MM.1S (cell line): ENCODE data around the gene WDR26.

Source experiments
- DNase-seq: peaks from one replicate; pipeline ENCODE4 v3.0.0-alpha.2; 2015
- H2AFZ ChIP-seq: fragments of 300-600 bp; sonication (generic); 2 replicates; pipeline ENCODE4 v1.6.0; 2016; ENCODE audit warnings: antibody characterized with exemption, low read length
- H3F3A ChIP-seq: fragments of 300-600 bp; sonication (generic); 2 replicates; pipeline ENCODE4 v1.6.1; 2016; ENCODE audit warnings: mild to moderate bottlenecking, antibody characterized with exemption, low read length, moderate library complexity, mixed read lengths; ENCODE audit not compliant: insufficient read depth
- H3K27ac ChIP-seq: fragments of 300-600 bp; sonication (generic); 2 replicates; pipeline ENCODE4 v1.5.1; 2016; ENCODE audit warnings: mild to moderate bottlenecking, low read length
- H3K27me3 ChIP-seq: fragments of 300-600 bp; sonication (generic); replicated peaks from 2 replicates; pipeline ENCODE4 v1.6.0; 2016; ENCODE audit warnings: low read length; ENCODE audit not compliant: insufficient read depth
- H3K36me3 ChIP-seq: fragments of 300-600 bp; sonication (generic); replicated peaks from 2 replicates; pipeline ENCODE4 v1.6.1; 2016; ENCODE audit warnings: mild to moderate bottlenecking, low read length, mixed read lengths; ENCODE audit not compliant: insufficient read depth
- H3K4me1 ChIP-seq: fragments of 300-600 bp; sonication (generic); 2 replicates; pipeline ENCODE4 v1.6.1; 2016; ENCODE audit warnings: low read length, mixed read lengths
- H3K4me2 ChIP-seq: fragments of 300-600 bp; sonication (generic); 2 replicates; pipeline ENCODE4 v1.6.0; 2016; ENCODE audit warnings: low read depth, low read length
- H3K4me3 ChIP-seq: fragments of 300-600 bp; sonication (generic); 2 replicates; pipeline ENCODE4 v1.5.1; 2016; ENCODE audit warnings: low read length, mixed read lengths
- H3K79me2 ChIP-seq: fragments of 300-600 bp; sonication (generic); 2 replicates; pipeline ENCODE4 v1.6.1; 2016; ENCODE audit warnings: mixed run types, low read length, mixed read lengths
- H3K9ac ChIP-seq: fragments of 300-600 bp; sonication (generic); 2 replicates; pipeline ENCODE4 v1.6.1; 2016; ENCODE audit warnings: low read length, mixed read lengths
- H3K9me2 ChIP-seq: fragments of 300-600 bp; sonication (generic); replicated peaks from 2 replicates; pipeline ENCODE4 v1.6.1; 2016; ENCODE audit warnings: mild to moderate bottlenecking, low read length, mixed read lengths; ENCODE audit not compliant: insufficient read depth
- H3K9me3 ChIP-seq: fragments of 300-600 bp; sonication (generic); replicated peaks from 2 replicates; pipeline ENCODE4 v1.6.1; 2016; ENCODE audit warnings: mild to moderate bottlenecking, low read length, mixed read lengths; ENCODE audit not compliant: insufficient read depth
- H4K20me1 ChIP-seq: fragments of 300-600 bp; sonication (generic); 2 replicates; pipeline ENCODE4 v1.6.1; 2016; ENCODE audit warnings: mild to moderate bottlenecking, low read length, moderate library complexity, mixed read lengths; ENCODE audit not compliant: insufficient read depth
- CTCF ChIP-seq: fragments of 300-600 bp; sonication (generic); IDR thresholded peaks from 2 replicates; pipeline ENCODE4 v1.5.1; 2016; ENCODE audit warnings: antibody characterized with exemption, low read length, mixed read lengths
- EZH2 ChIP-seq: fragments of 300-600 bp; sonication (generic); optimal IDR thresholded peaks from 2 replicates; pipeline ENCODE3; 2017; ENCODE audit warnings: low read depth, mild to moderate bottlenecking, antibody characterized with exemption, low read length, mixed read lengths
- EZH2phosphoT487 ChIP-seq: fragments of 300-600 bp; sonication (generic); IDR thresholded peaks from 2 replicates; pipeline ENCODE4 v1.6.1; 2018; ENCODE audit warnings: antibody characterized with exemption, low read length

Gene WDR26

DNA sequence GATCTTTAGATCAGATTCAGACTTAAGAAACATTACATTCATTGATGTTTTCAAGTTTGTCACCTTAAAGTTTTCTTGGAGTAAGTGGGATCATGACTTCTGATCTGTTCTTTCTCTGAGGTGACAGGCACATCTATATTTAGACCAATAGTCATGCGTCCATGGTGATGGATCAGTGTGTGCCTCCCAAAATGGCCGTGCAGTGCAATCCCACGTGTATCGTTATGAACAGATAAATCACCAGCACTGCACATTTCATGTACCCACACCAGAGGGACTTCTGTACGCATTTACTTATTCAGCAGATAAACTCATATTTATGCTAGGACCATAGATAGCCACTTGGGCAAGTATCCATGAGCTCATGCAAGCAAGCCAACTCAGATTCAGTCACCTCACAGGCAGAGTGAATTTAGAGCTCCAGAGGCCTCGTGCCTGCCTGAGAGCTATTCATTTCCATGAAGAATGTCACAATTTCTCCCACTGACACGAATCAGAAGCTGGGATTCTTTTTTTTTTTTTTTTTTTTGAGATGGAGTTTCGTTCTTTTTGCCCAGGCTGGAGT, 13.9 kb upstream of the WDR26 start:
- Histone ChIP-seq H4K20me1 (no peaks in the 10 kb centered on the region), H3K4me1 (no peaks in the 10 kb centered on the region), H3K27ac (no peak overlapping the region), H3K9ac (no peak overlapping the region), H3K9me2 (no peaks in the 10 kb centered on the region), H2AFZ (no peak overlapping the region), H3K4me3 (no peak overlapping the region), H3K79me2 (no peaks in the 10 kb centered on the region), H3K27me3 (no peaks in the 10 kb centered on the region), H3K9me3 (no peaks in the 10 kb centered on the region), H3K36me3 (no peaks in the 10 kb centered on the region), H3F3A (no peaks in the 10 kb centered on the region), H3K4me2 (no peak overlapping the region)
- no peak for DNase-seq
- TF ChIP-seq CTCF (no peak), EZH2 (no peak), EZH2phosphoT487 (no peak)

DNA sequence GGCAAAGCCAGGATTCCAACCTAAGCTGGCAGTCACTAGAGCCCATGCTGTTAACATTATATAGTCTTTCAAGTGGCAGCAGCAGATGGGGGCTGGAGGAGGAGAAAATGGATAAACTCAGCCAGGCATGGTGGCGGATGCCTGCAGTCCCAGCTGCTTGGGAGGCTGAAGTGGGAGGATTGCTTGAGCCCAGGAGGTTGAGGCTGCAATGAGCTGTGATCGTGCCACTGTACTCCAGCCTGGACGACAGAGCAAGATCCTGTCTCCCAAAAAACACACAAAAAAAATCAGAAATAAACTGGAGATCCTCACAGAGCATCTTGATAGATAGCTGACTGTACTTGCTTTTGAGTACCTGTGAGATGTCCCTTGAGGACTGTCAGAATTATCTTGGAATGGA, 13.4 kb upstream of the WDR26 start:
- H3K4me3 ChIP-seq: no peak overlapping the region
- DNase-seq: no peak
- no peaks in the 10 kb centered on the region for H3K9me2 ChIP-seq
- H3K27me3 ChIP-seq: no peaks in the 10 kb centered on the region
- no peak overlapping the region for H3K9ac ChIP-seq
- no peaks in the 10 kb centered on the region for H3K79me2 ChIP-seq
- TF ChIP-seq EZH2: no peak
- no peak for TF ChIP-seq EZH2phosphoT487
- no peak for TF ChIP-seq CTCF
- H3K4me1 ChIP-seq: no peaks in the 10 kb centered on the region
- no peak overlapping the region for H2AFZ ChIP-seq
- no peak overlapping the region for H3K4me2 ChIP-seq
- H3F3A ChIP-seq: no peaks in the 10 kb centered on the region
- no peaks in the 10 kb centered on the region for H3K36me3 ChIP-seq
- H3K27ac ChIP-seq: no peak overlapping the region
- H4K20me1 ChIP-seq: no peaks in the 10 kb centered on the region
- no peaks in the 10 kb centered on the region for H3K9me3 ChIP-seq

DNA sequence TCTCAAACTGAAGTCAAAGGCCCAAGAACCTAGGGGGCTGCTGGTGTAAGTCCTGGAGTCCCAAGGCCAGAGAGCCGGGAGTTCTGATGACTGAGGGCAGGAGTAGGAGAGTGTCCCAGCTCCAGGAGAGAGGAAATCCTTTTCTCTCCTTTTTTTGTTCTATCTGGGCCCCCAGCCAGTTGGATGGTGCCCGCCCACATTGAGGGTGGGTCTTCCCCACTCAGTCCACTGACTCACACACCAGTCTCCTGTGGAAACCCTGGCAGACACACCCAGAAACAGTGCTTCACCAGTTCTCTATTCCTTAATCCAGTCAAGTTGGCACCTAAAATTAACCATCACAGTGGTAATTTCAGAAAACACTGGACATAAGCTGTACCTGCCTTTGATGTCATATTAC, 12.7 kb upstream of the WDR26 start:
- Histone ChIP-seq H3K4me3 (no peak overlapping the region), H2AFZ (no peak overlapping the region), H3K27me3 (no peaks in the 10 kb centered on the region), H3K9me2 (no peaks in the 10 kb centered on the region), H3F3A (no peaks in the 10 kb centered on the region), H3K27ac (no peak overlapping the region), H4K20me1 (no peaks in the 10 kb centered on the region), H3K4me2 (no peak overlapping the region), H3K9ac (no peak overlapping the region), H3K9me3 (no peaks in the 10 kb centered on the region), H3K4me1 (no peaks in the 10 kb centered on the region), H3K36me3 (no peaks in the 10 kb centered on the region), H3K79me2 (no peaks in the 10 kb centered on the region)
- no peak for DNase-seq
- TF ChIP-seq EZH2 (no peak), EZH2phosphoT487 (no peak), CTCF (no peak)
